WTC11 (cell line): ENCODE measurements around the gene COG8. TPM values are rescaled to one million over a fixed set of nuclear protein-coding genes. Genes with fewer than 3 reads are reported as not detected.

Experiments
- ATAC-seq: fragments of 200-7000 bp; cut with Tn5 transposase; 2 replicates; pipeline ENCODE4 v1.10.0; 2021; ENCODE audit warnings: mild to moderate bottlenecking, moderate library complexity
- CTCF ChIA-PET: fragments of 300-600 bp; sonication (Branson Sonifier 250); formaldehyde crosslinking; loops from one replicate; lab custom pipeline; 2021; ENCODE audit warnings: antibody characterized with exemption; lab: Charles Lee
- POLR2A ChIA-PET: fragments of 350-600 bp; sonication (Branson Sonifier 250); formaldehyde crosslinking; loops from one replicate; lab custom pipeline; 2021; ENCODE audit warnings: antibody characterized with exemption; lab: Charles Lee
- DNase-seq: peaks from one replicate; pipeline ENCODE4 v3.0.0; 2021; ENCODE audit warnings: low spot score
- H3K27ac Mint-ChIP-seq: 2 replicates; pipeline ENCODE4 v1.8.0; 2021; ENCODE audit warnings: mixed read lengths
- H3K27me3 Mint-ChIP-seq: 2 replicates; pipeline ENCODE4 v1.8.0; 2021; ENCODE audit warnings: low read depth, mild to moderate bottlenecking, moderate library complexity, mixed read lengths
- H3K36me3 Mint-ChIP-seq: 2 replicates; pipeline ENCODE4 v1.8.0; 2021; ENCODE audit warnings: mixed read lengths
- H3K4me1 Mint-ChIP-seq: 2 replicates; pipeline ENCODE4 v1.8.0; 2022; ENCODE audit warnings: mixed read lengths
- H3K4me3 Mint-ChIP-seq: 2 replicates; pipeline ENCODE4 v1.8.0; 2021; ENCODE audit warnings: mild to moderate bottlenecking, moderate library complexity, mixed read lengths
- H3K9me3 Mint-ChIP-seq: 2 replicates; pipeline ENCODE4 v1.8.0; 2021; ENCODE audit warnings: mixed read lengths
- AFF4 ChIP-seq: sonication (generic); formaldehyde crosslinking; IDR thresholded peaks from 2 replicates; pipeline ENCODE4 v1.8.1; 2023; ENCODE audit warnings: mild to moderate bottlenecking, missing genetic modification reagents, borderline replicate concordance
- CREM ChIP-seq: sonication (generic); formaldehyde crosslinking; IDR thresholded peaks from 2 replicates; pipeline ENCODE4 v1.8.1; 2022; ENCODE audit warnings: mild to moderate bottlenecking, missing genetic modification reagents, moderate library complexity
- ESRRA ChIP-seq: sonication (generic); formaldehyde crosslinking; IDR thresholded peaks from 2 replicates; pipeline ENCODE4 v1.8.1; 2022; ENCODE audit warnings: mild to moderate bottlenecking, missing genetic modification reagents, borderline replicate concordance
- FOXP4 ChIP-seq: sonication (generic); formaldehyde crosslinking; IDR thresholded peaks from 2 replicates; pipeline ENCODE4 v1.8.0; 2022; ENCODE audit warnings: mild to moderate bottlenecking, missing genetic modification reagents
- GRHL2 ChIP-seq: fragments of 250-450 bp; sonication (Bioruptor Pico); IDR thresholded peaks from 2 replicates; pipeline ENCODE4 v1.8.0; 2022; ENCODE audit warnings: mild to moderate bottlenecking, moderate library complexity; ENCODE audit not compliant: insufficient replicate concordance, severe bottlenecking
- HMGXB4 ChIP-seq: sonication (generic); formaldehyde crosslinking; IDR thresholded peaks from 2 replicates; pipeline ENCODE4 v1.8.1; 2023; ENCODE audit warnings: mild to moderate bottlenecking, moderate library complexity, missing genetic modification reagents
- MXD4 ChIP-seq: fragments of 250-450 bp; sonication (Bioruptor Pico); IDR thresholded peaks from 2 replicates; pipeline ENCODE4 v1.8.0; 2021; ENCODE audit warnings: mild to moderate bottlenecking, moderate library complexity, borderline replicate concordance
- NR1H2 ChIP-seq: sonication (generic); formaldehyde crosslinking; IDR thresholded peaks from 2 replicates; pipeline ENCODE4 v1.9.0; 2021; ENCODE audit warnings: mild to moderate bottlenecking, moderate library complexity, missing genetic modification reagents
- NR3C1 ChIP-seq: sonication (generic); formaldehyde crosslinking; conservative IDR thresholded peaks from 2 replicates; pipeline ENCODE4 v1.8.1; 2023; ENCODE audit warnings: low read depth, mild to moderate bottlenecking, missing genetic modification reagents
- OVOL2 ChIP-seq: fragments of 250-450 bp; sonication (Bioruptor Pico); IDR thresholded peaks from 2 replicates; pipeline ENCODE4 v1.9.0; 2021; ENCODE audit warnings: mild to moderate bottlenecking, borderline replicate concordance
- SMAD3 ChIP-seq: sonication (generic); formaldehyde crosslinking; IDR thresholded peaks from 2 replicates; pipeline ENCODE4 v1.8.0; 2022; ENCODE audit warnings: missing genetic modification reagents, mild to moderate bottlenecking, borderline replicate concordance
- SMAD4 ChIP-seq: sonication (generic); formaldehyde crosslinking; IDR thresholded peaks from 2 replicates; pipeline ENCODE4 v1.8.0; 2022; ENCODE audit warnings: mild to moderate bottlenecking, missing genetic modification reagents
- SOX15 ChIP-seq: fragments of 250-450 bp; sonication (Bioruptor Pico); IDR thresholded peaks from 2 replicates; pipeline ENCODE4 v1.9.0; 2021; ENCODE audit warnings: mild to moderate bottlenecking
- TP53 ChIP-seq: sonication (generic); formaldehyde crosslinking; IDR thresholded peaks from 2 replicates; pipeline ENCODE4 v1.8.1; 2023; ENCODE audit warnings: mild to moderate bottlenecking, missing genetic modification reagents
- USF1 ChIP-seq: sonication (generic); formaldehyde crosslinking; IDR thresholded peaks from 2 replicates; pipeline ENCODE4 v1.8.0; 2022; ENCODE audit warnings: mild to moderate bottlenecking, missing genetic modification reagents
- ZNF232 ChIP-seq: sonication (generic); formaldehyde crosslinking; IDR thresholded peaks from 2 replicates; pipeline ENCODE4 v1.8.0; 2022; ENCODE audit warnings: mild to moderate bottlenecking, missing genetic modification reagents
- ZNF416 ChIP-seq: fragments of 250-450 bp; sonication (Bioruptor Pico); IDR thresholded peaks from 2 replicates; pipeline ENCODE4 v1.9.0; 2021; ENCODE audit warnings: mild to moderate bottlenecking, inconsistent platforms
- total RNA-seq: library from RNA; stranded (reverse); gene quantifications from 3 replicates; pipeline ENCODE4 v1.2.3, GENCODE V29; 2021
- TF ChIP-seq, protein P1 (sequence below): fragments of 250-450 bp; sonication (Bioruptor Pico); IDR thresholded peaks from 2 replicates; pipeline ENCODE4 v1.9.0; 2021; ENCODE audit warnings: mild to moderate bottlenecking
- TF ChIP-seq, protein P2 (sequence below): sonication (generic); formaldehyde crosslinking; IDR thresholded peaks from 2 replicates; pipeline ENCODE4 v1.8.0; 2022; ENCODE audit warnings: missing genetic modification reagents
- TF ChIP-seq, protein P3 (sequence below): fragments of 250-450 bp; sonication (Bioruptor Pico); IDR thresholded peaks from 2 replicates; pipeline ENCODE4 v1.9.0; 2021; ENCODE audit warnings: mild to moderate bottlenecking

Gene COG8
- total RNA-seq, 1 experiment from 2014 or later: 56.5 TPM

DNA sequence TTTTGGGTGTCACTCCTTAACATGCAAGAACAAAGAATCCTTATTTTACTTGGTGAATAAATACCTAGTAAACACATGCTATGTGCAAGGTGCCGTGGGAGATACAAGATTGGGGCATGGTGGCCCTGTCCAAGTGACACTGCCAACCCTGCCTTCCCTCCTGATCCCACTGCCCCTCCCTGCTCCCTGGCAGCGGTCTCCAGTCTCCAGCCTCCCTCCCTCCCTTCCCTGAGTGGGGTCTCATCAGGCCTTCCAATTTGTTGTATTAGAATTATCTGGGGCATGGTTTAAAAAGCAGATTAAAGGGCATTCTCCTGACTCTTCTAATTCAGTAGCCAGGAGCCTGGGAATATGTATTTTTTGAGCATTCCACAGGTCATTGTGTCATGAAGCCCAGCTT lies 24.7 kb upstream of the COG8 start:
- no peak for ATAC-seq
- CTCF ChIA-PET: no interaction called here
- POLR2A ChIA-PET: no interaction called here
- Mint-ChIP-seq H3K4me1 (no peaks in the 10 kb centered on the region), H3K36me3 (peaks cover 30% of the 10 kb centered on the region), H3K9me3 (no peaks in the 10 kb centered on the region), H3K4me3 (no peak overlapping the region), H3K27ac (no peak overlapping the region), H3K27me3 (no peaks in the 10 kb centered on the region)
- DNase-seq: no peak
- TF ChIP-seq ESRRA (CRISPR knock-in tag): no peak
- no peak for TF ChIP-seq FOXP4 (CRISPR knock-in tag)
- TF ChIP-seq ZNF416 (CRISPR knock-in tag): no peak
- TF ChIP-seq, protein P1, sequence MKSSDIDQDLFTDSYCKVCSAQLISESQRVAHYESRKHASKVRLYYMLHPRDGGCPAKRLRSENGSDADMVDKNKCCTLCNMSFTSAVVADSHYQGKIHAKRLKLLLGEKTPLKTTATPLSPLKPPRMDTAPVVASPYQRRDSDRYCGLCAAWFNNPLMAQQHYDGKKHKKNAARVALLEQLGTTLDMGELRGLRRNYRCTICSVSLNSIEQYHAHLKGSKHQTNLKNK (CRISPR knock-in tag): no peak
- TF ChIP-seq USF1 (CRISPR knock-in tag): no peak
- no peak for TF ChIP-seq ZNF232 (CRISPR knock-in tag)
- TF ChIP-seq MXD4 (CRISPR knock-in tag): no peak
- TF ChIP-seq SMAD3 (CRISPR knock-in tag): no peak
- TF ChIP-seq SMAD4 (CRISPR knock-in tag): no peak
- TF ChIP-seq SOX15 (CRISPR knock-in tag): no peak
- no peak for TF ChIP-seq GRHL2 (CRISPR knock-in tag)
- TF ChIP-seq, protein P2, sequence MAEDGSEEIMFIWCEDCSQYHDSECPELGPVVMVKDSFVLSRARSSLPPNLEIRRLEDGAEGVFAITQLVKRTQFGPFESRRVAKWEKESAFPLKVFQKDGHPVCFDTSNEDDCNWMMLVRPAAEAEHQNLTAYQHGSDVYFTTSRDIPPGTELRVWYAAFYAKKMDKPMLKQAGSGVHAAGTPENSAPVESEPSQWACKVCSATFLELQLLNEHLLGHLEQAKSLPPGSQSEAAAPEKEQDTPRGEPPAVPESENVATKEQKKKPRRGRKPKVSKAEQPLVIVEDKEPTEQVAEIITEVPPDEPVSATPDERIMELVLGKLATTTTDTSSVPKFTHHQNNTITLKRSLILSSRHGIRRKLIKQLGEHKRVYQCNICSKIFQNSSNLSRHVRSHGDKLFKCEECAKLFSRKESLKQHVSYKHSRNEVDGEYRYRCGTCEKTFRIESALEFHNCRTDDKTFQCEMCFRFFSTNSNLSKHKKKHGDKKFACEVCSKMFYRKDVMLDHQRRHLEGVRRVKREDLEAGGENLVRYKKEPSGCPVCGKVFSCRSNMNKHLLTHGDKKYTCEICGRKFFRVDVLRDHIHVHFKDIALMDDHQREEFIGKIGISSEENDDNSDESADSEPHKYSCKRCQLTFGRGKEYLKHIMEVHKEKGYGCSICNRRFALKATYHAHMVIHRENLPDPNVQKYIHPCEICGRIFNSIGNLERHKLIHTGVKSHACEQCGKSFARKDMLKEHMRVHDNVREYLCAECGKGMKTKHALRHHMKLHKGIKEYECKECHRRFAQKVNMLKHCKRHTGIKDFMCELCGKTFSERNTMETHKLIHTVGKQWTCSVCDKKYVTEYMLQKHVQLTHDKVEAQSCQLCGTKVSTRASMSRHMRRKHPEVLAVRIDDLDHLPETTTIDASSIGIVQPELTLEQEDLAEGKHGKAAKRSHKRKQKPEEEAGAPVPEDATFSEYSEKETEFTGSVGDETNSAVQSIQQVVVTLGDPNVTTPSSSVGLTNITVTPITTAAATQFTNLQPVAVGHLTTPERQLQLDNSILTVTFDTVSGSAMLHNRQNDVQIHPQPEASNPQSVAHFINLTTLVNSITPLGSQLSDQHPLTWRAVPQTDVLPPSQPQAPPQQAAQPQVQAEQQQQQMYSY (CRISPR knock-in tag): no peak
- no peak for TF ChIP-seq HMGXB4 (CRISPR knock-in tag)
- no peak for TF ChIP-seq OVOL2 (CRISPR knock-in tag)
- TF ChIP-seq TP53: no peak
- no peak for TF ChIP-seq NR1H2
- no peak for TF ChIP-seq CREM (CRISPR knock-in tag)
- no peak for TF ChIP-seq NR3C1 (CRISPR knock-in tag)
- TF ChIP-seq, protein P3, sequence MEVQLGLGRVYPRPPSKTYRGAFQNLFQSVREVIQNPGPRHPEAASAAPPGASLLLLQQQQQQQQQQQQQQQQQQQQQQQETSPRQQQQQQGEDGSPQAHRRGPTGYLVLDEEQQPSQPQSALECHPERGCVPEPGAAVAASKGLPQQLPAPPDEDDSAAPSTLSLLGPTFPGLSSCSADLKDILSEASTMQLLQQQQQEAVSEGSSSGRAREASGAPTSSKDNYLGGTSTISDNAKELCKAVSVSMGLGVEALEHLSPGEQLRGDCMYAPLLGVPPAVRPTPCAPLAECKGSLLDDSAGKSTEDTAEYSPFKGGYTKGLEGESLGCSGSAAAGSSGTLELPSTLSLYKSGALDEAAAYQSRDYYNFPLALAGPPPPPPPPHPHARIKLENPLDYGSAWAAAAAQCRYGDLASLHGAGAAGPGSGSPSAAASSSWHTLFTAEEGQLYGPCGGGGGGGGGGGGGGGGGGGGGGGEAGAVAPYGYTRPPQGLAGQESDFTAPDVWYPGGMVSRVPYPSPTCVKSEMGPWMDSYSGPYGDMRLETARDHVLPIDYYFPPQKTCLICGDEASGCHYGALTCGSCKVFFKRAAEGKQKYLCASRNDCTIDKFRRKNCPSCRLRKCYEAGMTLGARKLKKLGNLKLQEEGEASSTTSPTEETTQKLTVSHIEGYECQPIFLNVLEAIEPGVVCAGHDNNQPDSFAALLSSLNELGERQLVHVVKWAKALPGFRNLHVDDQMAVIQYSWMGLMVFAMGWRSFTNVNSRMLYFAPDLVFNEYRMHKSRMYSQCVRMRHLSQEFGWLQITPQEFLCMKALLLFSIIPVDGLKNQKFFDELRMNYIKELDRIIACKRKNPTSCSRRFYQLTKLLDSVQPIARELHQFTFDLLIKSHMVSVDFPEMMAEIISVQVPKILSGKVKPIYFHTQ (CRISPR knock-in tag): no peak
- TF ChIP-seq AFF4: no peak
